NCI-H1436 (cell line): ENCODE data around the gene CCNY.

Source experiments
- DNase-seq: peaks from one replicate; lab custom pipeline; 2025; lab: John Stamatoyannopoulos, UW

CCNY gene

DNA sequence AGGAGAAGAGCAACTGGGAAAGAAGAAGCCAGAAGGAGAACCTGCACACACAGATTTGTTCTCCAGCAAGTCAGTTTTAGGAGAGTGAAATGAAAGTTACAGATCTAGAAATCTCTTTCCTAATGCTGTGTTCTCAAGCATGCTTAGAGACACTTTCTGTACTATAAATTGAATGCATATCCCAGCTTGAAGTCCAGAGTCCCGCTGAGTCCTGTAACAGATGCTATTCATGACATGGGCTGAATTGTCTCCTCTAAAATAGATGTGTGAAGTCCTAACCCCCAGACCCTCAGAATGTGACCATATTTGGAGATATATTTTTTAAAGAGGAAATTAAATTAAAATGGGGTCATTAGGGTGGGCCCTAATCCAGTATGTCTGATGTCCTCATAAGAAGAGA lies 222.0 kb downstream of the CCNY start:
- DNase-seq, result no peak

DNA sequence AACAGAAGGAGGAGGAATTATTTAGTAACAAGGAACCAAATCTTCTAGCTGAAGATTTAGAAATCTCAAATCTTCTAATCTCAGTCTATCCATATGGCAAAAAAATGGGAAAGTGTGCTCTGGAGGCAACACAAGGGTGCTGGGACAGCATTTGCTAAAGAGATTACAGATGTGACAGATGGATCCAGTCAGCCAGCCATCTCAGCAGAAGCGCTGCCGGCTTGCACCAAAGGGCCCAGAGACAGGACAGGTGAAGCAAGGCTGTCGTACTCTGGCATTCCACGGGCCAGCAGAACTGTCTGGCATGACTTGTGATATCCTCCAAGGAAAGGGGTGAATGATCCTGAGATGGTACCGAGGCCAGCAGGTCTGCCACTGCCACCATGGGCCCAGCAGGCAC lies 223.1 kb downstream of the CCNY start:
- no peak for DNase-seq

DNA sequence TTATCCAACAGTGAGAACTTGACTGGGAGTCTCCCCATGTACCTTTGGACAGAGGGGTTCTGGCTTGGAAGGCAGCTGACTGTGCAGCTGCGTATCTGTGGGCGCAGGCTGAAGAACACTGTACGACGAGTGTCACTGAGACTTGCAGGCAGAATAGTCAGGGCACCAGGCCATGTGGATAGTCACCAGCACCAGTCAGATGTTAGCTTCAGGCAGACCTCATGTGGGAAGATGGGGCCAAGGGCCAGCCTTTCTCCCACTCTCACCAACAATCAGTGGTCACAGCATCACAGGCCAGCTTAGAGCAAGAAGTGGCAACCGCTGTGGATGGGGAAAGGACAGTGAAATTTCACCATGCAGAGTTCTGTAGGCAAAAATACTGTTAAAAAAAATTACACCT lies 225.4 kb downstream of the CCNY start:
- DNase-seq, result no peak

DNA sequence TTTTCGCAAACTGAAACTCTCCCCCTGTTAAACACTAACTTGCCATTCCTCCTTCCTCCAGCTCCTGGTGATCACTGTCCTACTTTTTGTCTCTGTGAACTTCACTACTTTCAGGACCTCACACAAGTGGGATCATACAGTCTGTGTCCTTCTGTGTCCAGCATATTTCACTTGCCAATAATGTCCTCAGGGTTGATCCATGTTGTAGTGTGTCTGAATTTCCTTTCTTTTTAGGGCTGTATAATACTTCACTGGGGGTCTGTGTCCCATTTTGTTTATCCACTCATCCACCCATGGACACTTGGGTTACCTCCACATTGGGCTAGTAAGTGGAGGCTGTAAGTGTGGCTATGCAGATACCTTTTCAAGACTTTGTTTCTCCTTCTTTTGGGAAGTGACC lies 226.1 kb downstream of the CCNY start:
- DNase-seq, result no peak

DNA sequence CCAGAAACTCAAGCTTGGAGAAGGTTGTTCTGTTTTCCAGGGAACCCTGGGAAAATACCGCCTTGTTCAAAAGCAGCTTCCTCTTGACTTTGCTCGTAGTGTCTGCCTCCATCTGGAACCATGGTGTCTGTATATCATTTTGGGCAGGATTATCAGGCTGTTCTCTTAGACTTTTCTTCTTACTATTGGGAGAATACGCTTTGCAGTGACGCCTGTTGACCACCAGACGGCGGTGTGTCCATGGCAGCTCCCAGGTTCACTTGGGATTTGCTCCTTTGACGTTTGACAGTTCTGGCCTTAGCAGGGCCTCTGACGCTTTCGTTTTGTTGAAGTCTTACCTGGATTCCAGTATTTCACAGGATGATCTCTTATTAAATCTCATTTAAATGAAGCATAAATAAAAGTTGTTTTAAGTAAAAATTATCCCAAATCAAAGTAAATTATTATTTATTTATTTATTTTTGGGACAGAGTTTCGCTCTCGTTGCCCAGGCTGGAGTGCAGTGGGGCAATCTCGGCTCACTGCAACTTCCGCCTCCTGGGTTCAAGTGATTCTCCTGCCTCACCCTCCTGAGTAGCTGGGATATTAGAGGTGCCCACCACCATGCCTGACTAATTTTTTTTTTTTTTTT lies 227.1 kb downstream of the CCNY start:
- DNase-seq, result peak; percentile 53

DNA sequence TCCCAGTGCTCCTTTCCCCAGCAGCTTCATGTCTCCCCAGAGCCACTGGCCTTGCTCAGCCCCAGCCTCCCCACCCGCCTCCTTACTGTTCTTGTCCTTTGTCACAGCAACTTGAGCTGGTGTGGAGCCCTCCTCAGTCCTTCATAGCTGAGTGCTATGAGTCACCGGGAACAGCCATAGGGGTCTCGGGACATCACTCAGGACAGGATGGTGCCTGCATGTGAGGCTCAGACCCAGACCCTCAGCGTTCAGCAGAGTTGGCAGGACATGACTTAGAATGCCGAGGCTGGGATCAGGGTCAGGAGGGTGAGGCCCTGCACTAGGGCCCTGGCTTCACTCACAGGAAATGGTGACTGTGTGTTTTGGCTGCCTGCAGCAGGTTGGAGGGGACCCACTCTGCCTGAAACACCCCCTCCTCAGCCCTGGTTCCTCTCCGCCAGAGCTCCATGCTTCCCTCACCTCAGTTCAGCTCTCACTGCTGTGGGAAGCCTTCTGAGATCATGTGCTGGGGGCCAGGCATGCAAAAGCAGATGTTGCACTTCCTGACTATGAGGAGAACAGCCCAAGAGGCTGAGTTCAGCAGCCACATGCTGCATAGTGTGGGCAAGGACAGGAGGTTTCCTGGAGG lies 228.1 kb downstream of the CCNY start:
- no peak for DNase-seq

DNA sequence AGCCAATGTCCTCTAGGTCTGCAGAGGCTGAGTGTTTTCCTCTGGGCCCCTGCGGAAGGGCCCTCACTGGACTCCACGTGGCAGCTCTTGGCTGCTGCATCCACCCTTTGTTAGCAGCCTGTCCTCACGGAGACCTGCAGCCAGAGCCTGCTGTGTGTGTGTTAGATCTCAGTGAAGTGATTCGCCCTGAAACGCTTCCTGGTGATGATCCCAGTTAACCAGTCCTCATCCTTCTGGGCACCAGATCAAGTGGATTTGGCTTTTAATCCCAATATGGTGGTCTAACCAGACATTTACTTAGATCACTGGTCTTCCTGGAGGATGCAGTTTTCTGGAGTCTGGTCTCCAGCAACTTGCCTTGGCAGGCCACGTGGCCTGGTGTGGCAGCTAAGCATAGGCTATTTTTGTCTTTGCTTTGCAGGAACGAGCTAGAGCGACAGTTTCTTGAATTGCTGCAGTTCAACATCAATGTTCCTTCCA lies 229.3 kb downstream of the CCNY start:
- DNase-seq, result no peak

DNA sequence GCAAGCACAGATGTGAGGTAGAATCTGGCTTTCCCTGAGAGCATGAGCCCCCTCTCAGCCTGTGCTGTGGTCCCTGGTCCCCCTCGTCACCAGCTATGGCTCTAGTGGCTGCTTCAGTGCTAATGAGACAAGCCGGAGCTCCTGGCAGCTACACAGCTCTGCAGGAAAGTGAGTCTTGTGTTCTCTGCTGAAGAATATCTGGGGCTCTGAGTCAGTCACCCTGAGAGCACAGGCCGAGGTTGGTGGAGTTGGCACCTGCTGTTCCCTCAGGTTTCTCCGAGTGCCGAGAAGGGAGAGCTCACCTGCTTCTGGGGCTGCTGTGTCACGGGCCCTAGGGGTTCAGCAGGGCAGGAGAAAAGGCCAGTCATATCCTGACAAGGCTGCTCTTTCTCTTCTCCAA lies 231.6 kb downstream of the CCNY start:
- DNase-seq, result no peak

DNA sequence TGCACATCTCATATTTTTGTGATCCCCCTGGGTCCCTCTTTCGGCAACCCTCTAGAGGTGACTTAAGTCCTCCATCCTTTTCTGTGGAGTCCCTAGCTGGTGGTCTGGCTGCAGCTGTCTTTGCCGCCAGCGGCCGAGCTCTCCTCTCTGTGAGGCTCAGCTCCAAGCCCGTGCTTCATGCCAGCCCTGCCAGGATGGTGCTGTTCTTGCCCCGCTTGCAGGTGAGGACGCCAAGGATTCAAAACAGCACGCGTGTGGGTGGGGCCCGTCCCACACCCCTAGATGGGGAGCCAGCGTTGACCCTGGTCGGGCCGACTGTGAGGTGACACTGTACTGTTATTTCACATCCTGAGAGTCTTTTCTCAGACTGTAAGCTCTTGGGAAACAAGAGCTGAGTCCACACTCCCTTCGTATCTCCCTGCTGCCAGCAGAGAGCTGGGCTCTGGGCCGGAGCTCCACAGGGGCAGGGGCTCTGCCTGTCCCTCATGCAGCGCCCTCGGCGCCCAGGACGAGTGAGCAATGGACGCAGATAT lies 232.2 kb downstream of the CCNY start:
- no peak for DNase-seq

DNA sequence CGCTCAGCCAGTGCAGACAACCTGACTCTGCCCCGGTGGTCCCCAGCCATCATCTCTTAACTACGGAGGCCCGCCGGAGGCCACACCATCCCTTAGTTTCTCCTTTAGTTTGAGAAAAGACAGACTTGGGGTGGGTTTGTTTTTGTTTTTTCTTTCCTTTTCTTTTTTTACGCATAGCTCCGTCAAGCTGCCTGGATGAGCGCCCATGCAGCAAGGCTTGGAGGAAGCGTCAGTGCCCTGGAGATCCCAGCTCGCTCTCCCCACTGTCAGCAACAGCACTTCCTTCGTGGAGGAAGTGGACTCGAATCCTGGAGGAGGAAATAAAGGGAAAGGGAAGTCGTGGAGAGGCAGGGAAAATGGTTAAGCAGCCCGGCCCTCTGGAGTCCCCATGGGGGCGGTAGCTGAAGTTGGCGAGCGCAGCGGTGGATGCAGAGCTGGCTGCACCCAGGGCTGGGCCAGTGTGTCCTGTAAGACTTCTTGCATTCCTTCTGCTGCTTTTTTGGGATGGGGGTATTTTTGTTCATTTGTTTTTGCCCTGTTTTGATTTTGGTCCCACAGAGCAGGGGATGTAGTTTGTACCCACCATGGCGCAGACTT lies 232.9 kb downstream of the CCNY start:
- no peak for DNase-seq

DNA sequence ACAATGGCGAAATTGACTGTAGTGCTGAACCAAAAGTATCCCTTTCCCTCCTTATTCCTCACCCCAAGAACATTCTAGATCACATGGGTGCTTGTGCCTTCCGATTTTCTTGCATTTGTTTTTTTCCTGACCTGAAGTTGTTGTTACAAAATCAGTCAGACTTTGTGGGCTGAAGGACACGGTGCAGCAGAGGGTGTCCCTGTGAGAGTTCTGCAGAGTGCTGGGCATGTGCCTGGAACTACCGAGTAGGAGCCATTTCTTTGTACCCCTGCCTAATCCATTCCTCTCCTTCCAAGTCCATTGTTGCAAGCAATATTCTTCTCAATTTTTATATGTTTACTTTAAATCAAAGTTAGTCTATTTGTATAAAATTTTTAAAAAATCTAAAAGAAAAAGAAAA lies 233.5 kb downstream of the CCNY start:
- no peak for DNase-seq

DNA sequence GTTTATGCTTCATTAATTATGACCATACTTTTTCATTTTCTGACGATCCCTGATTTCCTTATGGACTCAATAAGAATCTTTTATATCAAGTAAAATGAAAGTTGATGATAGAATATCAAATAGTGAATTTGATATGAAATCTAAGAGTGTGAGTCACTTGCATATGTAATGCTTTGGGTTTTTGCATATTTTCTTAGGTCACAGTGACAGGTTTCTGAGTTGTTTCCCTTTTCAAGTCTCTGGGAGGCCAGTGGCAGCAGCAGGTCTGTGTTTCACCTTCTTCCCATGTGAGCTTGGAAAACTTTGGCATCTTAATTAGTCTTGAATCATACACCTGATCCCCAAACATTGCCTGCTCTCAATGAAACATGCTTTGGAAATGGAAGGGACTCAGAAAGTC lies 234.1 kb downstream of the CCNY start:
- DNase-seq, result no peak

DNA sequence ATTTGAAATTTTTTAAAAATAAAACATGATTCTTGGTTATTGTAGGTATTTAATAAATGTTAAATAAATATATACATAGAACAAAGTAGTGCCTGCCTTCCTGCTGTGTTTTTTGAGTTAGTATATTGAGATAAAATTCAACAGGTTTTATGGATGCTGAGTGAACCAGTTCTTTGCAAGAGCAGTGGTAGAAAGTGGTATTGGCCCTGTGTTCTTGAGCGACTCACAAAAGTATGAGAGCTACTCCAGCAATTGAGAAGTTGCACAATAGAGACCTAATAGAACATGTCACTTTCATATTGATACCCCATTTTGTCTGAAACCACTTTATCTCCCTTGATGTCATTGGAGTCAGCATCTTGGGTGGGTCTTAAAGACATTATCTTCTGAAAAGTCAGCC lies 236.3 kb downstream of the CCNY start:
- no peak for DNase-seq

DNA sequence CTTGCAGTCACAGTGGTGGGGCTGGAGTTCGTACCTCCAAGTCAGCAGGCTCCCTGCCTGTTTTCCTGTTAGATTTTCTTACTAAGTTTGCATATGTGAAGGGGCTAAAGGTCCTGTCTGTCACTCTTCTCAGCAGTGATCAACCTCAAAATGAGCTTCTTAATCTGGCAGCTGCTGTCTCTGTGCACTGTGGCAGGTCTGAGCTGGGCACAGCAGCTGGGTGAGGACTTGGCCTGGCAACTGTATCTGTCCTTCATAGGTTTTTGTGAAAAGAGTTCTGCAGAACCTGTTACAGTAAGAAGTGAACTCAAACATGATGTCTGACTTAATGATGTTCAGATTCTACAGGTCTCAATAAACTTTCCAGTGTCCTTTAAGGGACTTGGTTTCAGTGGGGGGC lies 237.5 kb downstream of the CCNY start:
- DNase-seq, result no peak

DNA sequence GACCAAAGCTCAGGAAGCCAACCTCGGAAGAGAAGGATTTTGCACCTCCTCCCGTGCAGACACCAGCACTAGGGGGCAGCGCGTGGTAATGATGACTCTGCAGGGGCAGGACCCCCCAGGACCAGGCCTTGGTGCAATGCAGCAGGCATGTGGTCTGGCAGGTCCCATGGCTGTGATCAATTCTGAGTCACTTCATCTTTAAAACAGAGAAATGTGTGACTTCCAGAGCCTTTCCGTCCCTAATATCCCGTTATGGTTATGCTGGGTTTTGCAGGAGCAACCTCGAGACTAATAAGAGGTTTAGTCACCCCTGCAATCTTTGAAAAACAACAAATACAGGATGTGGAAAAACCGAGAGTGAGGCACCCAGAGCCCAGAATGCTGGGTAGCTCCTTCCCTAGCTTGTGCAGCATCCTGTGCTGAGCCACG lies 238.6 kb downstream of the CCNY start:
- no peak for DNase-seq

DNA sequence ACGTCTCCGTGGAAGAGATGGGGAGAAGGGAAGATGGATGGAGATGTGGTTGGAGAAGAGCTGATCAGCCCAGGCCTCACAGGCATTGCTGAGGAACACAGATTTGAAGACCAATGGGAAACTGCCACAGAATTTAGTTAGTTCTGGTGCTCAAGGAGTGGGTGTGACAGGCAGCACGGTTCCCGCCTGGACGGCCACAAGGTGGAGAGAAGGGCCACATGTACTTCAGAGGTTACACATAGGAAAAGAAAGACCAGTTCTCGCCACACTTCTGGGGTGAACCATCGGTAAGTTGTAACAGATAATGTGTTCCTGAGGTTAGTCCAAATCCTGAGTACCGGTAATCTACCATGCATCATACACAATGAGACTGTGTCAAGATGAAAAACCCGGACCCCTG lies 239.3 kb downstream of the CCNY start:
- no peak for DNase-seq

DNA sequence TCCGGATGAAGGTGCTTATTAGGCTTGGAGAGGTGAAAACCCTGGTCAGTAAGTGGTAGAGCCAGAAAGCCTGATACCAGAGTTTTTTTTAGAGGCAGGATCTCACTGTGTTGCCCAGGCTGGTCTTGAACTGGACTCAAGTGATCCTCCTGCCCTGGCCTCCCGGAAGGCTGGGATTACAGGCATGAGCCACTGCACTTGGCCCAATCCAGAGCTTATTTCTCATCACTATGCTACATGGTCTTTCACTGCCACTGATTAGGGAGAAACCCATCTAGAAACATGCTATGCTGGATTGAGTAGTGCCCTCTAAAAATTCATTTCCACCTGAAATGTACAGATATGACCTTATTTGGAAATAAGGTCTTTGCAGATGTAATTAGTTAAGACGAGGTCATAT lies 240.4 kb downstream of the CCNY start:
- no peak for DNase-seq

DNA sequence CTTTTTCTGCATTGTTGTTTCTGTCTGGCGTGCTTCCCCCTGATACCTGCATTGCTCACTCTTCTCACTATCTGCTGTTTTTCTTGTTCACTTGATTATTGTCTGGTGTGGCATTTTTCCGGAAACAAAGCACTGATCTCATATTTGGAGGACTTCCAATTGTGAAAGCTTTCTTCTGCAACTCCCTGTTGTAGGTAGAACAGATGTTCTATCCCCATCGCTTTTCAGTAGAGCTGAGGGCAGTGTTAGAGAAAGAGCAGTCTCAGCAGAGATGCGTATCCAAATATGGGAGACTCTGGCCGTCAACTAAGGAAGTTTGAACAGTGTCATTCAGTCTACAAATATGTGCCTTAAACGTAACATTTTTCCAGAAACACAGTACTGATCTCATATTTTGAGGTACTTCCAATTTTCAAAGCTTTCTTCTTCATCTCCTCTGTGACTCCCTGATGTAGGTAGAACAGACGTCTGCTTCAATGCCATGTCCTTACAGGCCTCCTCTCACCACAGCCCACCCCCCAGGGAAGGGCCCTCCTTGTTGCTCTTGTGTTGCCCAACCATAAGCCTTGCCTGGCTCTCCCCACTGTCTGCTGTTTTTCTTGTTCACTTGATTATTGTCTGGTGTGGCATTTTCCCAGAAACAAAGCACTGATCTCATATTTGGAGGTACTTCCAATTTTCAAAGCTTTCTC lies 241.8 kb downstream of the CCNY start:
- DNase-seq, result no peak

DNA sequence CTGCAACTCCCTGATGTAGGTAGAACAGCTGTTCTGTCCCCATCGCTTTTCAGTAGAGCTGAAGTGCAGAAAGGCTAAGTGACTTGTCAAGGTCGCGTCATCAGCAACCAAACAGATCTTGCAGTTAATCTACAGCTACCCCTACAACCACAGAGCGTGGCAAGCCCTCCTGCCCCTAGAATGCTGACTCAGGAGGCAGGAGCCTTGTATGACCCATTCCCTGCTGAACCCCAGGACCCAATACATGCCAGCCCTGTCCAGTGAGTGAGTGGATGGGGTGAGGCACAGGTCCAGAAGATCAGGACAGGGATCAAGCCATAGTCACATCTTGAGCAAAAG lies 242.3 kb downstream of the CCNY start:
- DNase-seq, result no peak

DNA sequence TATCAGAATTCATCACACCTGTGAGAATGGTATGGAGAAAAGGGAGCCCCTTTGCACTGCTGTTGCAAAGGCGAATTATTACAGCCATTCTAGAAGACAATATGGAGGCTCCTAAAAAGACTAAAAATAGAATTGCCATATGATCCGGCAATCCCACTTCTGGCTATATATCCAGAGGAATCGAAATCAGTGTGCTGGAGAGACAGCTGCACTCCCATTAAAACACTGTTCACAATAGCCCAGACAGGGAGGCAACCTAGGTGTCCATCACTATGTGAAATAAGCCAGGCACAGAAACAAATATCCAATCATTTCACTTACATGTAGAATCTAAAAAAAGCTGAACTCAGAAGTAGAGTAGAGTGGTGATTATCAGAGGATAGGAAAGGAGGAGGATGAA lies 242.8 kb downstream of the CCNY start:
- no peak for DNase-seq

DNA sequence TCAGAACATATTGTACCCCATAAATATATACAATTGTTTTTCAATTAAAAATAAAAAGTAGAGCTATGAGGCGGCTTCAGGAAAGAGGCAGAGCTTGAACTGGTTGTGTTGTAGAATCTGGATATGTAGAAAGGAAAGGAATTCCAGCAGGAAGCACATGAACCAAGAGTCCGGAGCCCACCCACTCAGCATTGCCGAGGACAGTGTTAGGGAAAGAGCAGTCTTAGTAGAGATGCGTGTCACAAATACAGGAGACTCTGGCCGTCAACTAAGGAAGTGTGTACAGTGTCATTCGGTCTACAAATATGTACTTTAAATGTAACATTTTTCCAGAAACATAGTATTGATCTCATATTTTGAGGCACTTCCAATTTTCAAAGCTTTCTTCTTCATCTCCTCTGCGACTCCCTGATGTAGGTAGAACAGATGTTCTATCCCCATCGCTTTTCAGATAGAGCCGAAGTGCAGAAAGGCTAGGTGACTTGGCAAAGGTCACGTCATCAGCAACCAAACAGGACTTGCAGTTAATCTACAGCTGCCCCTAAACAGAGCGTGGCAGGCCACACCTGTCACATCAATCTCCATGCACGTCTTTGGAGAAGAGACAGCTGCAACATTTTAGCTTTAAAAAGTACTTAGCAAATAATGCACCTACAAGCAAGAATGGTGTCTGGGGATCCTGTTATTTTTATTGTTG lies 243.6 kb downstream of the CCNY start:
- no peak for DNase-seq

DNA sequence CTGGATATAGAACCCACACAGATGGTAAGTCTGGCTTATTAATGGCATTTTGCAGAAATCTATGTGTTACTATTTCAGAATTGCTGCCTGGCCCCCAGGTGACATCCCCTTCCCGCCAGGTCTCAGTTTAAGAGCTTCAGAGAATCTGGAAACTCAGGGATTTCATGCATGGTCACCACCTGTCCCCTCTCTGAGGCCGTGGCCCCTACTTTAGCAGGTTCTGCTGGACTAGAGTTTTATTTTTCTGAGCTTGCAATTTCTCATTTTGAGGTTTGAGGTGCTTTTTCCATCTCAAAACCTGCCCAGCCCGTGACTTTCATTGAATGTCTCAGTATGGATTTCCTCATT lies 244.1 kb downstream of the CCNY start:
- DNase-seq, result no peak

DNA sequence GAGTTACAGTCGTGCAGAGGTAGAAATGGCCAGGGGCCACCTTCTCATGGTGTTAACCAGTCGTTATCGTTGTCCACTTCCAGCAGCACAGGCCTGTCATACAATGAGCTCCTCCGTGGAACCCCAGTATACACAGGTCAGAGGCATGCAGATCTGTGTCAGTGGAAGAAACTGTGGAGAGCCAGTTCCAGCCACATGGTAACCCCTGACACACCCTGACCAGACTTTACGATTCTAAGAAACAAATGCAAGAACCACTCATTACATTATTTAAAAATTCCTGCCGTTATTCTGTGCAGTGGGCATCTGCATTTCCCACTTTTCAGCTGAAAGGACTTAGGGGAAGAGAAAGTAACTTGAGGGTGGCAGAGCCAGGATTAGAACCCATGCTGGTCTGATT lies 245.3 kb downstream of the CCNY start:
- DNase-seq, result no peak
